Measurements from ENCODE around the gene CACNA1C. TPM values are rescaled to one million over a fixed set of nuclear protein-coding genes. Genes with fewer than 3 reads are reported as not detected.

CACNA1C gene
- total RNA-seq, 2 donors from 2014 or later, result 0.86 to 6.3 TPM

GRCh38 chr12:2560356-2560755 lies 507.6 kb downstream of the CACNA1C start:
- Mint-ChIP-seq H3K4me1 (peaks cover 10% of the 10 kb centered on the region), H3K27me3 (ENCODE audit: insufficient read depth) (peaks cover 20% of the 10 kb centered on the region), H3K36me3 (ENCODE audit: low read depth) (no peaks in the 10 kb centered on the region), H3K9me3 (no peaks in the 10 kb centered on the region), H3K27ac (no peak overlapping the region), H3K4me3 (no peak overlapping the region)
- DNase-seq, result no peak
- Histone ChIP-seq H3K36me3 (ENCODE audit: control insufficient read depth, insufficient read depth, low read length) (no peaks in the 10 kb centered on the region), H3K4me3 (ENCODE audit: low read length) (no peak overlapping the region), H3K9ac (ENCODE audit: extremely low read depth, low read length, poor library complexity, severe bottlenecking) (no peak overlapping the region), H3K9me3 (ENCODE audit: control insufficient read depth, low read length) (no peaks in the 10 kb centered on the region), H3K4me1 (ENCODE audit: control insufficient read depth, insufficient read depth, low read length) (peaks cover 1% of the 10 kb centered on the region), H3K27ac (ENCODE audit: low read depth, low read length) (no peak overlapping the region), H3K27me3 (ENCODE audit: control insufficient read depth, insufficient read depth, low read length, poor library complexity, severe bottlenecking) (no peaks in the 10 kb centered on the region)
- no peak for TF ChIP-seq CTCF (conservative IDR thresholded peaks at IDR 0.05)
- WGBS, 2 experiments (ENCODE audit: insufficient coverage in 1 of 2, insufficient read length in 1 of 2), result 93 to 100% methylated on average over 4 of the region's 4 CpGs

DNA sequence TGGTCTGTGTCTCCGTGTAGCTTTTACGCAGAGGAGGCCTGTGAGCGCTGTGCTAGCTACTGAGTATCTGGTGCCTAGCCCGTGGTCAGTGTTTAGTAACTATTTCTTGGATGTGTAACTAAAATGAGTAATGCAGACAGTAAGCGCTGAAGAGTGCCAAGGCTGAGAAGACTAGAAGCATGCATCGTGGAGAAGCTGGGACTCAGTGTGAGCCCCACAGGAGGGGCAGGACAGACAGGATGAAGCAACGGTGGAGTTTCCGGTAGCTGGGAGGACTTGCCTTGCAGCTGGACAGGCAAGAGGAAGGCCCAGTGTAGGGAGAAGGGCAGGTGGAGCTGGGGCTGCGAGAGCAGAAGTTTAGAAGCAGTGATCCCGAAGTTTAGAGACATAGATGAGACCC lies 508.6 kb downstream of the CACNA1C start:
- no peak overlapping the region for H3K4me3 ChIP-seq (ENCODE audit: low read length)
- no peak for DNase-seq
- H3K27me3 ChIP-seq (ENCODE audit: control insufficient read depth, insufficient read depth, low read length, poor library complexity, severe bottlenecking), result no peaks in the 10 kb centered on the region
- H3K9ac ChIP-seq (ENCODE audit: extremely low read depth, low read length, poor library complexity, severe bottlenecking), result no peak overlapping the region
- H3K4me1 ChIP-seq (ENCODE audit: control insufficient read depth, insufficient read depth, low read length), result no peaks in the 10 kb centered on the region
- H3K27me3 Mint-ChIP-seq (ENCODE audit: insufficient read depth), result peaks cover 15% of the 10 kb centered on the region
- H3K9me3 Mint-ChIP-seq, result no peaks in the 10 kb centered on the region
- H3K4me3 Mint-ChIP-seq, result no peak overlapping the region
- H3K4me1 Mint-ChIP-seq, result peaks cover 5% of the 10 kb centered on the region
- H3K36me3 Mint-ChIP-seq (ENCODE audit: low read depth), result no peaks in the 10 kb centered on the region
- no peak overlapping the region for H3K27ac ChIP-seq (ENCODE audit: low read depth, low read length)
- WGBS, 2 experiments (ENCODE audit: insufficient coverage in 1 of 2, insufficient read length in 1 of 2), result 92% methylated on average over 9 to 10 of the region's 10 CpGs
- H3K36me3 ChIP-seq (ENCODE audit: control insufficient read depth, insufficient read depth, low read length), result no peaks in the 10 kb centered on the region
- TF ChIP-seq CTCF (conservative IDR thresholded peaks at IDR 0.05), result no peak
- H3K9me3 ChIP-seq (ENCODE audit: control insufficient read depth, low read length), result no peaks in the 10 kb centered on the region
- no peak overlapping the region for H3K27ac Mint-ChIP-seq

- Mint-ChIP-seq H3K27me3 (ENCODE audit: insufficient read depth) (peaks cover 6% of the 10 kb centered on the region), H3K27ac (no peak overlapping the region), H3K9me3 (no peaks in the 10 kb centered on the region), H3K4me1 (peaks cover 3% of the 10 kb centered on the region), H3K36me3 (ENCODE audit: low read depth) (no peaks in the 10 kb centered on the region), H3K4me3 (no peak overlapping the region)
- no peak for TF ChIP-seq CTCF (conservative IDR thresholded peaks at IDR 0.05)
- WGBS, 2 experiments (ENCODE audit: insufficient coverage in 1 of 2, insufficient read length in 1 of 2), result 94 to 100% methylated on average over 2 to 3 of the region's 3 CpGs
- no peaks in the 10 kb centered on the region for H3K9me3 ChIP-seq (ENCODE audit: control insufficient read depth, low read length)
- H3K27me3 ChIP-seq (ENCODE audit: control insufficient read depth, insufficient read depth, low read length, poor library complexity, severe bottlenecking), result no peaks in the 10 kb centered on the region
- no peak overlapping the region for H3K27ac ChIP-seq (ENCODE audit: low read depth, low read length)
- H3K4me3 ChIP-seq (ENCODE audit: low read length), result no peak overlapping the region
- no peaks in the 10 kb centered on the region for H3K4me1 ChIP-seq (ENCODE audit: control insufficient read depth, insufficient read depth, low read length)
- no peaks in the 10 kb centered on the region for H3K36me3 ChIP-seq (ENCODE audit: control insufficient read depth, insufficient read depth, low read length)
- no peak overlapping the region for H3K9ac ChIP-seq (ENCODE audit: extremely low read depth, low read length, poor library complexity, severe bottlenecking)
- no peak for DNase-seq
Measured at GRCh38 chr12:2562400-2562799, 509.6 kb downstream of the CACNA1C start.

Measured in endodermal cell (in vitro differentiated cells).